ENCODE results near the gene IL3.

The IL3 gene

DNA sequence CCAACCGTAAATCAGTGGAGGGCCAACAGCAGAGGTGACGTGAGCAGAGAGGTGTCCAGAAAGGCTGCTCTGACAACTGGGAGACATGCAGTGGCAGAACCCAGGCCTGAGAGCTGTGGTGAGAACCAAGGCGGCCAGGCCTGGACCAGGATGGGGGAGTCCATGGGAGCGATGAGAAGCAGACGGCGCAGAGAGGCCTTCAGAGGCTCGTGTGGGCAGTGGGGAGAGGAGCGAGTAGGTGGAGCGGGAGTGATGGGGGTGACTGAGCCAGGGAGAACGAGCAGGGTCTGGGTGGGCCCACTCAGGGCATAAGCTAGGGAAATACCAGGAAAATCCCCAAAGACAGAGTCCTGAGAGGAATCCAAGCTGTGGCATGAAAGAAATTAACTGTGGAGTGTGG, 7.9 kb upstream of the IL3 start:
- Histone ChIP-seq H3K9me2 (replicated peaks; ENCODE audit: control insufficient read depth, low read length) (no peaks in the 10 kb centered on the region), H3K36me3 (ENCODE audit: control insufficient read depth, low read length) (no peaks in the 10 kb centered on the region), H3K4me3 (ENCODE audit: low read length) (no peak overlapping the region), H3K4me2 (ENCODE audit: low read length) (no peak overlapping the region), H3F3A (ENCODE audit: control insufficient read depth, insufficient read depth) (no peaks in the 10 kb centered on the region), H3K4me1 (ENCODE audit: control insufficient read depth, low read length) (no peaks in the 10 kb centered on the region), H4K20me1 (ENCODE audit: control insufficient read depth, insufficient read depth, low read depth, low read length) (no peaks in the 10 kb centered on the region), H3K27me3 (ENCODE audit: control insufficient read depth, low read length) (no peaks in the 10 kb centered on the region), H3K9me3 (ENCODE audit: control insufficient read depth, insufficient read depth, low read length) (no peaks in the 10 kb centered on the region), H3K79me2 (ENCODE audit: control insufficient read depth, low read length) (no peaks in the 10 kb centered on the region), H3K27ac (ENCODE audit: low read depth, low read length) (no peak overlapping the region)
- TF ChIP-seq EZH2phosphoT487 (IDR thresholded peaks at IDR 0.05; ENCODE audit: borderline replicate concordance, low read length) (no peak), CTCF (IDR thresholded peaks at IDR 0.05; ENCODE audit: low read depth, low read length, poor library complexity, severe bottlenecking) (no peak)

DNA sequence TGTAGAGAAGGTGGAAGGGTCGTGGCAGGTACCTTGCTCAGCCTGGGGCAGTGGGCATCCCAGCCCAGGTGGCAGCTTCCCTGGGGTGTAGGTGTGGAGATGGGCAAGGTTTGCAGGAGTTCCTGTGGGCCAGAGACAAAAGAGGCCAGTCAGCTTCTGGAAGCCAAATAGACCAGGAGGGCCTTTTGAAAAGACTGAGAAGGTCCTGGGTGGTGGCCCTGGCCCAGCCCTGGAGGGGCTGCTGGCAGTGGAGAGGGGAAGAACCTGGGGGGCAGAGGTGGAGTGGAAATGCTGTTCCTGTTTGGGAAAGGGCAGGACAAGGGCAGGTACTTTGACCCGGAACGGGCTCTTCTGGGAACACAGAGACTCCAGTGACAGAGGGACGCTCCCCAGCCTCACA, 7.0 kb upstream of the IL3 start:
- Histone ChIP-seq H3K27ac (ENCODE audit: low read depth, low read length) (no peak overlapping the region), H3K36me3 (ENCODE audit: control insufficient read depth, low read length) (no peaks in the 10 kb centered on the region), H3K79me2 (ENCODE audit: control insufficient read depth, low read length) (no peaks in the 10 kb centered on the region), H3K9me2 (replicated peaks; ENCODE audit: control insufficient read depth, low read length) (no peaks in the 10 kb centered on the region), H3K4me3 (ENCODE audit: low read length) (no peak overlapping the region), H3K9me3 (ENCODE audit: control insufficient read depth, insufficient read depth, low read length) (no peaks in the 10 kb centered on the region), H3F3A (ENCODE audit: control insufficient read depth, insufficient read depth) (no peaks in the 10 kb centered on the region), H3K4me2 (ENCODE audit: low read length) (no peak overlapping the region), H3K27me3 (ENCODE audit: control insufficient read depth, low read length) (no peaks in the 10 kb centered on the region), H4K20me1 (ENCODE audit: control insufficient read depth, insufficient read depth, low read depth, low read length) (no peaks in the 10 kb centered on the region), H3K4me1 (ENCODE audit: control insufficient read depth, low read length) (no peaks in the 10 kb centered on the region)
- TF ChIP-seq CTCF (IDR thresholded peaks at IDR 0.05; ENCODE audit: low read depth, low read length, poor library complexity, severe bottlenecking): no peak
- TF ChIP-seq EZH2phosphoT487 (IDR thresholded peaks at IDR 0.05; ENCODE audit: borderline replicate concordance, low read length): no peak

- H3K4me2 ChIP-seq (ENCODE audit: low read length): no peak overlapping the region
- H3F3A ChIP-seq (ENCODE audit: control insufficient read depth, insufficient read depth): no peaks in the 10 kb centered on the region
- H4K20me1 ChIP-seq (ENCODE audit: control insufficient read depth, insufficient read depth, low read depth, low read length): no peaks in the 10 kb centered on the region
- no peak overlapping the region for H3K4me3 ChIP-seq (ENCODE audit: low read length)
- TF ChIP-seq CTCF (IDR thresholded peaks at IDR 0.05; ENCODE audit: low read depth, low read length, poor library complexity, severe bottlenecking) (no peak), EZH2phosphoT487 (IDR thresholded peaks at IDR 0.05; ENCODE audit: borderline replicate concordance, low read length) (no peak)
- no peak overlapping the region for H3K27ac ChIP-seq (ENCODE audit: low read depth, low read length)
- H3K4me1 ChIP-seq (ENCODE audit: control insufficient read depth, low read length): no peaks in the 10 kb centered on the region
- no peaks in the 10 kb centered on the region for H3K9me3 ChIP-seq (ENCODE audit: control insufficient read depth, insufficient read depth, low read length)
- no peaks in the 10 kb centered on the region for H3K9me2 ChIP-seq (replicated peaks; ENCODE audit: control insufficient read depth, low read length)
- H3K27me3 ChIP-seq (ENCODE audit: control insufficient read depth, low read length): no peaks in the 10 kb centered on the region
- no peaks in the 10 kb centered on the region for H3K36me3 ChIP-seq (ENCODE audit: control insufficient read depth, low read length)
- H3K79me2 ChIP-seq (ENCODE audit: control insufficient read depth, low read length): no peaks in the 10 kb centered on the region
Measured at GRCh38 chr5:132054031-132054696, 6.3 kb upstream of the IL3 start.
